IPS-NIHi11 (cell line): ENCODE data around the gene MYH13.

Source experiments
- DNase-seq: peaks from one replicate; pipeline ENCODE4 v3.0.0; 2012; ENCODE audit warnings: mixed read lengths, low spot score

The MYH13 gene

DNA sequence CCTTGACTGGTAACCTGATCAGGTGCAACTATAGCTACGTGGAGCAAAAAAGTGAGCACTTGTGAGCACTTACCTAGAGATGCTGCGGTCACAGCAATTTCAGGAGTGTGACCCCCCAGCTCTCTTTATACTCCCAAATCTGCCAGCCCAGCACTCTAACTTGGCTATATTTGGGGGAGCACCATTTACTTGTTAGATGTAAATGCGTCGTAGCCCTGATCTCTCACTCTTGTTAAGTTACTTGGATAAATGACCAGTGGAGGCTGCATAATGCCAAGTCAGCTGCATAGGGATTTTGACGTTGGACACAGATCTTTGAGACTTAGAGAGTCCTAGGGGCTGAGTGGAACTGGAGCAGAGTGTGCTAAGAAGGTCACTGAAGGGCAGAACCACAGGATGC is at the start of gene MYH13:
Gene MYH13, minus strand, starts transcription at position 101 of the 400 bp plus-strand sequence. CDS start 8,476 bp downstream, outside the sequence.
- no peak for DNase-seq

GRCh38 chr17:10421900-10422542 is 49.2 kb upstream of the MYH13 start, which contains the start of gene MYH8:
MYH8 (minus strand) TSS chr17:10421950; CDS start chr17:10420227, 1,723 bp downstream.
- no peak for DNase-seq

- DNase-seq = no peak
Observed at GRCh38 chr17:10421211-10421610, 48.4 kb upstream of the MYH13 start.

DNA sequence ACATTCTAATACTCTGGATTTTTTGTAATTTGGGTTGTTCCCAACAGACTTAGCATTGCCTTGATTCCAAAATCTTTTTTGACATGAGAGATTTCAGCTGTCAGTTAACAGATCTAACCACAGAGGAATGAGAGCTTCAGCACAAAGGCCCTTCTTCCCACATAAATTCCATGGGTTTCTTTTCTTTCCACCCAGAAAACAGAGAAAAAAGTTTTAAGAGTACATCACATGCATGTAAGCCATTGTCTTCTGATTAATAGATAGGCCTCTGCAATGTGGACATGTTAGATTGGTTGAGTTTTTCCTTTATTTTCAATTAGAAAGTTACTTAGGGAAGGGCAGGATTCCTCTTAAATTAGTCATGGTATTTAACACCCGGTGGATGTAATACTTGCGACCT is 48.0 kb upstream of the MYH13 start:
- no peak for DNase-seq

- DNase-seq = no peak
Observed at GRCh38 chr17:10417431-10417830, 44.6 kb upstream of the MYH13 start.

DNA sequence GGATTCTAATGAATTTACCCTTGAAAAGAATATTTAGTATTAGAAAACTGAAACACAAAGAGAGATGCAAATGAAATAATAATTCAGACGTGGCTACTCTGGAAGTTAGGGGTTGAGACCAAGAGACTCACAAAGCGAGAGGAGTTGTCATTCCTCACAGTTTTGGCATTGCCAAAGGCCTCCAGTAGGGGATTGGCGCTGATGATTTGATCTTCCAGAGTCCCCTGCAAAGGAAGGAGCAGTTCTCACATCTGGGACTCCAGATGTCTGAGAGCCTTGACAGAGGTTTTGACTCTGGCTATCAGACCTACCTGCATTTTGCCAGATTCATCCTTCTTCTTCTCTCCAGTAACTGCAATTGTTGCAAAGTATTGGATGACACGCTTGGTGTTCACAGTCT is 42.4 kb upstream of the MYH13 start:
- no peak for DNase-seq

DNA sequence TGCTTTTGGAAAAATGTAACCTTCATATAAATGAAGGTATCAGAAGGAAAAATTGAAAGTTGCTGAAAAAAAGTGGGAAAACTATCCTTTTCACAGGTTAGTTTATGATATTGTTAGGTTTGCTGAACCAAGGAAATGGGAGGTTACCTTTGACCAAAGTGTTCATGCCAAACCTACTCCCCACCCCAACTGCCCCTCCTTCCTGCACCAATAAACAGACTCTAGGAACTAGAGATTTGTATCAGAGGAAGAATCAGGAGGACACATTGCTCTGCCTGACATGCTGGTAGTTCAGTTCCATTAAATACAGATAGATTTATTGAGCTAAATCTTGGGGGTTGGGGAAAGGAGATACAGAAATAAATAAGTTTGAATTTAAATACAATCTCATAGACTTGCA is 30.8 kb upstream of the MYH13 start:
- no peak for DNase-seq

- peak; percentile 18 for DNase-seq
Observed at GRCh38 chr17:10398352-10398751, 25.5 kb upstream of the MYH13 start.

DNA sequence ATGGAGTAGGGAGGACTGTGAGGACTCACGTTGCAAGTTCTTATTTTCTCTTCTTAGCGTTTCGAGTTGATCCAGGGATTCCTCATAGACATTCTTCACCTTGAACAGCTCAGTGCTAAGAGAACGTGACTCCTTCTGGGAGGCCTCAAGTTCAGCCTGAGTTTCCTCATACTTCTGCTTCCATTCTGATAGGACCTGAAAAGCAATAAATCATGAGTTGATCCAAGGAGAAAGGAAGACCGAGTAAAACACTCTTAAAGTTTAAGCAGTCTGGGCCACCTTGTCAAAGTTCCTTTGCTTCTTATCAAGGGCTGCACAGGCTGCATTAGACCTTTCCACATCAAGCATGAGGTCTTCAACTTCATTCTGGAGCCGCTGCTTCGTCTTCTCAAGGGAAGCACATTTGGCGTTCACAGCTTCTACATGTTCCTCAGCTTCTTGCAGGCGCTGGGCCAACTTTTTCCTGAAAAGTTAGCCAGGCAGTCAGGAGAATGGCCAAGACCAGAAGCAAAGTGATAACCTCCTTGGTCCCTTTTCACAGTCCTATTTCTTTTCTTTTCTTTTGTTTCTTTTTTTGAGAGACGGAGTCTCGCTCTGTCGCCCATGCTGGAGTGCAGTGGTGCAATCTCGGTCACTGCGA is 23.8 kb upstream of the MYH13 start:
- DNase-seq = no peak

DNA sequence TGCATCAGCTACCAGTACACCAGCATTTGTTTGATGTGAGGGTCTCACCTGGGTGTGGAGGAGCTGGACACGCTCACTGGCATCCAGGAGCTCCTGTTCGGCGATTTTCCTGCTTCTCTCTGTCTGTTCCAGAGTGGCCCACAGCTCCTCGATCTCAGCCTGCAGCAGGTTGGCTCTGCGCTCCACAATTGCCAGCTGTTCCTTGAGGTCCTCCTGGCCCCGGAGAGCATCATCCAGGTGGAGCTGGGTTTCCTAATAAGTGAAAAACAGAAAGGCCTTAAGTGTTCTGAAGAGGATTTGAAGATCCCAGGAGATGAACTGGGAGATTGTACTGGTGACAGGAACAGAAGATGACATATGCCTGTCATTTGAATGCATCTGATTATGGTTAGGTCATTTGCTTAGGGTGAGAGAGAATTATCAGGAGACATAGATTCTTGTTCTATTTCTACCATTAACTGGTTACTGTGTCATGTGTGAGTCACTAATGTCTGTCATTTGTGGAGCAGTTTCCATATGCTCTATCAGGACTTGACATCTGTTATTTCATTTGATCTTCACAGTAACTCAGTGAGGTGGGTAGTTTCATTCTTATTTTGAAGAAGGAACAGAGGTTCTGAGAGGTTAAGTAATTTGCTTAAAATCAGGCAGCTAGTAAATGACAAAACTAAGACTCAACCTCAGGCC is 21.5 kb upstream of the MYH13 start:
- DNase-seq = no peak

DNA sequence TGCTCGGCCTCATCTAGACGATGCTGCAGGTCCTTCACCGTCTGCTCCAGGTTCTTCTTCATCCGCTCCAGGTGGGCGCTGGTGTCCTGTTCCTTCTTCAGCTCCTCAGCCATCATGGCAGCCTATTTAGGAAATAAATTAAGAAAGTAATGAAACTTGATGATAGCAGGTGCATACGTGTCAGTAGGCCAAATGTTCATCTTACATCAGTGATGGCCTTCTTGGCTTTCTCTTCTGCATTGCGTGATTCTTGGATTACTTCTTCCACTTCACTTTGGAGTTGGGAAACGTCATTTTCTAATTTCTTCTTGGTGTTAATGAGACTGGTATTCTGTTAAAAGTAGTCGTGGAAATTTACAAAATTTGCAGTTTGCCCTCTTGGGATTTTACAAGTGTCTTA is 20.1 kb upstream of the MYH13 start:
- no peak for DNase-seq

- DNase-seq = no peak
Observed at GRCh38 chr17:10385871-10386270, 13.1 kb upstream of the MYH13 start.

DNA sequence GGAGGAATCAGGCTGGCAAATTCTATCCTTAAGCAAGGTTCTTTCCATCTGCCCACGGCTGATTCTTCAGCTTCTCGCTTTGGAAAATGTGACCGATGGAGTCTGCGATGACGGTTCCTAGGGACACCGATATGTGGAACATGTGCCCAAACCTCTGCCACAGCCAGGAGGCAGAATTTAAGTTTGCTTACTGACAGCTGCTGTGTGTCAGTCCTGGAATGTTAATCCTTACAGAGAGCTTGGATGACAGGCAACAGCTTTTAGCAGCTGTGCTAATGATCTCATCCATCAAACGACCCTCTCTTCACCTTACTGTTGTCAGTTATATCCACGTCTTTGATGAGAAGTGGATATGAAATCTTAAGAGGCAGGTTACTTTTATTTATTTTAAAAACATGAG is 11.4 kb upstream of the MYH13 start:
- DNase-seq = no peak

DNA sequence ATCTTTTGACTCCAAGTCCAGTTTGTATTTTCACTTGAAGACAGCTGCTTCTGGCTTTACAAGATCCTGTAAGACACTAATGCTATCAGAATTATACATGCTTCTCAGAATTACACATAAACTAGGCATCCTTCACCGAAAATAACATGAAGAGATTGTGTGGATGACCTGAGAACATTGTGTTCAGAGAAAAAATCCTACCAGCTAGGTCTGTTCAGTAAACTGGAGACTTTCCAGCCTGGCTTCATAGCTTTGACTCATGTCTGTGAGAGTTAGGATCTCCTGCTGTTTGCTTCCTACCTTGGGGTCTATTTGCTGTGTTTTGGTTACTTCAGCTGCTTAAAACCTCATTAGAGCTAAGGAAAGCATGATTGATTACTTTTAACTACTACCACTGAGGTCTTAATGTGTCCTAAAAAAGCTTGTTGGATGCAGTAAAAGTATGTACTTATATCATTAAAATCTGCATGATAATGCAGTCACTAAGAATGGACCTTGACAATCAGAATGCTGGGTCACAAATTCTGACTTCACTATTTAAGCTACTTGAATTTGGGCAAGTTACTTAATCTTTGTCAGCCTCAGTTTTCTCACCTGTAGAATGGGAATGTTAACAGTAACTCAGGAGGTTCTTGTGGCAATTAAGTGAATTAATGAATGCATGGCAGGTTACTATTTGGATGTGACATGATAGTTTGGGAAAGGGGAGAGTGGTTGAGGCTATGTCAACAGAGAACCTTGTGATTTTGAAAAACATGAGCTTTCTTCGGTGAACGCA is 8.0 kb upstream of the MYH13 start:
- DNase-seq = no peak

DNA sequence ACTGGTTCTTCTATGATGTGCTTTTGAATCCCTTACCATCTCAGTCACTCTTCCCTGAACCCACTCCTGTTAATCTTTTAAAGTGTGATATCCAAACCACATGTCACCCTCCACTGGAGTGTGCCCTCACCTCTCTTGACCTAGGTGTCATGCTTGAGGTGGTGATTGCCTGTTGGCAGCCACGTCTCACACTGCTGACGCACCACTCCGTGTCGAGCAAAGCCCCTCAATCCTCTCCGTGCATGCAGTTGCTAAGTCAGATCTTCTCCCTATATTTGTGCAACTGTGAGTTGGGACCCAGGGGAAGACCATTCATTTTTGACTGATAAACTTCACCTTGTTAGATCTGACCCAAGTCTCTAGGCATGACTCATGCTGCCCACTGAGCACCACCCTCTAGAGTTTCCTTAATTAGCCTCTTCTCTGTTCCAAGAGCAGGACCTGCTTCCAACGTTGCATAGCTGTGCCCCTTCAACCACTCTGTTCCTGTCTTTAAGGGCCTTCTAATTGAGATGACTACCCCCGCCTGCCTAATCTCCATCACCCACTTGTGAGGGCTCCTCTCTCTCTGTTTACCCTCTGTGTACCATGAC is 2.7 kb downstream of the MYH13 start:
- no peak for DNase-seq

GRCh38 chr17:10369239-10369638 is 3.6 kb downstream of the MYH13 start:
- DNase-seq = no peak

GRCh38 chr17:10368561-10368960 is 4.2 kb downstream of the MYH13 start:
- no peak for DNase-seq

DNA sequence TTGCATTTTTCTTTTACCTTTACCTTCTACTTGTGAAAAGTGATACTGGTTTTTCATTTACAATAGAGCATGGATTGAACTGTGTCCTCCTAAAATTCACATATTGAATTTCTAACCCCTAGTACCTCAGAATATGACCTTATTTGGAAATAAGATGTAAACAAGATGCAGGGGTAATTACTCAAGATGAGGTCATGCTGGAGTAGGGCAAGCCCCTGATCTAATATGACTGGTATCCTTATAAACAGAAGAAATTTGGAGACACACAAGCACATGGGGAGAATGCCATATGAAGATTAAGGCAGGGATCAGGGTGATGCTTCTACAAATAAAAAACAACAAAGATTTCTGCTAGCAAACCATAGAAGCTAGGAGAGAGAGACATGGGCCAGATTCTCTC is 12.2 kb downstream of the MYH13 start:
- DNase-seq = no peak

DNA sequence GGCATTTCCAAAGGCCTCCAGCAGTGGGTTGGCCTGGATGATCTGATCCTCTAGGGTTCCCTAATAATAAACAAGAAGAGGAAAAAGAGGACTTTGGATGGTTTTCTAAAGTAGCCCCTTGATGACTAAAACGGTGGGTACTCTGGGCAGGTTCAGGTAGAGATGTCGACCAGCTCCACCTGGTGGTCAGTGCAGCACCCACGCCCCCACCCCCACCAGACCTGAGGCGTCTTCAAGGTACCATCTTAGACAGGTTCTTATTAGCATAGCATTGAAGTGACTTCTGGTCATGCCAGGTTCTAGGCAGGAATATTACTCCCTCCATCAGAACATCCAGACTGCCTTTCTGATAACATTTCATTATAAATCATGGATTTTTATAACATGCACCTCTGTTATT is 15.0 kb downstream of the MYH13 start:
- DNase-seq = peak; percentile 86

GRCh38 chr17:10354651-10355050 is 18.2 kb downstream of the MYH13 start:
- DNase-seq = no peak

GRCh38 chr17:10352893-10353292 is 19.9 kb downstream of the MYH13 start:
- no peak for DNase-seq

DNA sequence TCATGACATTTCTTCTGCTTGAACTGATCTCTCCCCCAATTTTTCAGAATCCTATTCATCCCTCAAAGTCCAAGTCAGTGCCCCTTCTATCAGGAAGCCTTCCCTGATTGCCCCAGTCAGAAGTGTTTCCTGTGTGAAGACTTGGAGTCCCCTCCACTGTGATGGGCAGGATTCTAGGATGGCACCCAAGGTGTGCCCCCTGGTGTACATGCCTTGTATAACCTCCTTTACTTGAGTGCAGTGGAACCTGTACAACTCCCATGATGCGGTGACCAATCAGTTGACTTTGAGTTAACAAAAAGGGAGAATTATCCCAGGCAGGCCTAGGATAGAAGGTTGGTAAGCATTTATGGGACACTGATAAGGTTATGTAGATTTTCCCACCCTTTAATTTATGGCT is 23.4 kb downstream of the MYH13 start:
- peak; percentile 57 for DNase-seq
